ENCODE results near the gene DLGAP1. TPM values are rescaled to one million over a fixed set of nuclear protein-coding genes. Genes with fewer than 3 reads are reported as not detected.

DLGAP1 gene
- total and polyA plus RNA-seq, 2 of the 4 experiments (the other 2 are of a cell fraction): under 0.01 to 0.09 TPM

DNA sequence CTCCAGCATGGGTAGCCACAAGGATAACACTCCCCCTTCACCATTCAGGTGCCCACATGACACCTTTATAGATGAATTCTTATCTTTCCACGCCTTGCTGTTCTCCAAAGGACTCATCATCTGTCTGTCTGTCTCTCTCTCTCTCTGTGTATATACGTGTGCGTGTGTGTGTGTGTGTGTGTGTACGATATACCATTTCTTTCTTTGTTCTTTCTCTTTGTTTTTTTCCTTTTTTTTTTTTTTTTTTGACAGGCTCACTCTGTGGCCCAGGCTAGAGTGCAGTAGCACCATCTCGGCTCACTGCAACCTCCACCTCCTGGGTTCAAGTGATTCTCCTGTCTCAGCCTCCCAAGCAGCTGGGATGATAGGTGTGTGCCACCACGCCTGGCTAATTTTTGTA is 98.2 kb downstream of the DLGAP1 start:
- Histone ChIP-seq H3K9me1 (ENCODE audit: insufficient read depth, low read length) (no peaks in the 10 kb centered on the region), H3K14ac (replicated peaks; ENCODE audit: low read depth, low read length) (no peak overlapping the region), H2BK120ac (ENCODE audit: low read depth, low read length) (no peak overlapping the region), H3K9ac (ENCODE audit: low read depth, low read length) (no peak overlapping the region), H3K79me1 (ENCODE audit: low read depth in 1 of 2, low read length in 2 of 2) (no peaks in the 10 kb centered on the region), H3K9me3 (ENCODE audit: control insufficient read depth, insufficient read depth, low read length) (peaks cover 14% of the 10 kb centered on the region; the same call in 1 of the 2 replicates), H2BK5ac (ENCODE audit: low read depth, low read length, poor library complexity, severe bottlenecking) (no peak overlapping the region), H3K27me3 (ENCODE audit: control insufficient read depth, insufficient read depth, low read length) (no peaks in the 10 kb centered on the region), H3K4ac (ENCODE audit: low read depth, low read length) (no peak overlapping the region), H3K4me3 (ENCODE audit: insufficient read depth, low read depth, low read length) (no peak overlapping the region), H2AK9ac (replicated peaks; ENCODE audit: low read depth, low read length, poor library complexity) (no peak overlapping the region), H3K36me3 (ENCODE audit: control insufficient read depth, insufficient read depth, low read length) (no peaks in the 10 kb centered on the region), H3K4me2 (ENCODE audit: low read depth, low read length) (no peak overlapping the region), H3K27ac (ENCODE audit: insufficient read depth, low read length) (no peak overlapping the region), H3K56ac (ENCODE audit: extremely low read depth, insufficient read depth, low read length) (no peak overlapping the region), H4K8ac (ENCODE audit: low read depth in 2 of 2, low read length in 2 of 2) (no peak overlapping the region), H4K91ac (ENCODE audit: insufficient read depth, low read depth, low read length) (no peak overlapping the region), H2BK15ac (ENCODE audit: low read depth, low read length) (no peak overlapping the region), H3K4me1 (ENCODE audit: control insufficient read depth, insufficient read depth, low read length) (no peaks in the 10 kb centered on the region), H4K5ac (ENCODE audit: low read depth, low read length) (no peak overlapping the region), H2BK20ac (ENCODE audit: low read depth, low read length) (no peak overlapping the region), H3K23ac (ENCODE audit: low read depth, low read length) (no peak overlapping the region), H3K18ac (ENCODE audit: low read depth, low read length) (no peak overlapping the region), H2AFZ (replicated peaks; ENCODE audit: low read length, poor library complexity) (no peak overlapping the region), H2AK5ac (ENCODE audit: low read depth, low read length) (no peak overlapping the region), H4K20me1 (ENCODE audit: insufficient read depth, low read length) (no peaks in the 10 kb centered on the region)
- no peak for DNase-seq
- no peak for ATAC-seq (ENCODE audit: low read depth)
- ChIA-PET POLR2A (ENCODE audit: unreplicated experiment) (no interaction called here), CTCF (no interaction called here)
- whole genome bisulfite sequencing, 2 experiments (ENCODE audit: extremely low coverage in 2 of 2, insufficient read length in 1 of 2): no CpG with 5 or more reads among the region's 6 CpGs
- no TSS peak for BruUV-seq (replicated peaks)
- intact Hi-C loops (cut with micrococcal nuclease): no loop called here
- dilution Hi-C loops (cut with HindIII; ENCODE audit: low sequenced_read_pairs, unreplicated experiment): no loop called here
- in situ Hi-C loops (cut with MboI; ENCODE audit: low sequenced_read_pairs): no loop called here
- TF ChIP-seq RFX5 (IDR thresholded peaks at IDR 0.05; ENCODE audit: low read depth, low read length) (no peak), MXI1 (IDR thresholded peaks at IDR 0.05; ENCODE audit: borderline replicate concordance, low read depth, low read length) (no peak), MAFK (IDR thresholded peaks at IDR 0.05; ENCODE audit: low read depth, low read length) (no peak), NFE2L2 (IDR thresholded peaks at IDR 0.05; ENCODE audit: low read depth, low read length) (no peak), BHLHE40 (IDR thresholded peaks at IDR 0.05; ENCODE audit: low read depth, low read length) (no peak), RAD21 (IDR thresholded peaks at IDR 0.05; ENCODE audit: low read length) (no peak), RCOR1 (IDR thresholded peaks at IDR 0.05; ENCODE audit: insufficient replicate concordance, low read length) (no peak)
- TF ChIP-seq, protein P1, sequence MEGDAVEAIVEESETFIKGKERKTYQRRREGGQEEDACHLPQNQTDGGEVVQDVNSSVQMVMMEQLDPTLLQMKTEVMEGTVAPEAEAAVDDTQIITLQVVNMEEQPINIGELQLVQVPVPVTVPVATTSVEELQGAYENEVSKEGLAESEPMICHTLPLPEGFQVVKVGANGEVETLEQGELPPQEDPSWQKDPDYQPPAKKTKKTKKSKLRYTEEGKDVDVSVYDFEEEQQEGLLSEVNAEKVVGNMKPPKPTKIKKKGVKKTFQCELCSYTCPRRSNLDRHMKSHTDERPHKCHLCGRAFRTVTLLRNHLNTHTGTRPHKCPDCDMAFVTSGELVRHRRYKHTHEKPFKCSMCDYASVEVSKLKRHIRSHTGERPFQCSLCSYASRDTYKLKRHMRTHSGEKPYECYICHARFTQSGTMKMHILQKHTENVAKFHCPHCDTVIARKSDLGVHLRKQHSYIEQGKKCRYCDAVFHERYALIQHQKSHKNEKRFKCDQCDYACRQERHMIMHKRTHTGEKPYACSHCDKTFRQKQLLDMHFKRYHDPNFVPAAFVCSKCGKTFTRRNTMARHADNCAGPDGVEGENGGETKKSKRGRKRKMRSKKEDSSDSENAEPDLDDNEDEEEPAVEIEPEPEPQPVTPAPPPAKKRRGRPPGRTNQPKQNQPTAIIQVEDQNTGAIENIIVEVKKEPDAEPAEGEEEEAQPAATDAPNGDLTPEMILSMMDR (conservative IDR thresholded peaks at IDR 0.05; ENCODE audit: low read depth, low read length): no peak
- TF ChIP-seq, protein P2, sequence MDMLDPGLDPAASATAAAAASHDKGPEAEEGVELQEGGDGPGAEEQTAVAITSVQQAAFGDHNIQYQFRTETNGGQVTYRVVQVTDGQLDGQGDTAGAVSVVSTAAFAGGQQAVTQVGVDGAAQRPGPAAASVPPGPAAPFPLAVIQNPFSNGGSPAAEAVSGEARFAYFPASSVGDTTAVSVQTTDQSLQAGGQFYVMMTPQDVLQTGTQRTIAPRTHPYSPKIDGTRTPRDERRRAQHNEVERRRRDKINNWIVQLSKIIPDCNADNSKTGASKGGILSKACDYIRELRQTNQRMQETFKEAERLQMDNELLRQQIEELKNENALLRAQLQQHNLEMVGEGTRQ (IDR thresholded peaks at IDR 0.05; ENCODE audit: low read depth, low read length): no peak
